ENCODE results near the gene THAP8. TPM values are rescaled to one million over a fixed set of nuclear protein-coding genes. Genes with fewer than 3 reads are reported as not detected.

THAP8 gene
- polyA plus RNA-seq, 1 donor (not counting 4 experiments of a cell fraction or from before 2014, with no cell fraction given): 1.8 TPM

GRCh38 chr19:36003284-36003683, 50.8 kb downstream of the THAP8 start:
- TF ChIP-seq EZH2 (IDR thresholded peaks at IDR 0.05; ENCODE audit: low read length): no peak
- TF ChIP-seq CTCF (optimal IDR thresholded peaks at IDR 0.05 in 1 of 3, IDR thresholded peaks at IDR 0.05 in 1 of 3, conservative IDR thresholded peaks at IDR 0.05 in 1 of 3; ENCODE audit: extremely low read depth in 1 of 3, insufficient read depth in 2 of 3, low read length in 3 of 3): no peak
- no peak overlapping the region for H3K4me2 ChIP-seq (ENCODE audit: control insufficient read depth, extremely low read depth, insufficient read depth, low read depth, low read length)
- H3K27ac ChIP-seq (ENCODE audit: control insufficient read depth, insufficient read depth, low read length): no peak overlapping the region
- FAIRE-seq: no peak
- no peak overlapping the region for H3K9ac ChIP-seq (ENCODE audit: control insufficient read depth, extremely low read depth, insufficient read depth, low read length)
- H4K20me1 ChIP-seq (ENCODE audit: control insufficient read depth, extremely low read depth, insufficient read depth, low read length): no peaks in the 10 kb centered on the region
- H3K79me2 ChIP-seq (ENCODE audit: control insufficient read depth, insufficient read depth, low read length): no peaks in the 10 kb centered on the region
- H3K4me3 ChIP-seq (ENCODE audit: control insufficient read depth in 2 of 3, extremely low read depth in 1 of 3, insufficient read depth in 2 of 3, low read depth in 1 of 3, low read length in 3 of 3): no peak overlapping the region
- no peak for DNase-seq (ENCODE audit: low read depth, low spot score)
- H3K4me1 ChIP-seq (ENCODE audit: control insufficient read depth, extremely low read depth, insufficient read depth, low read length): no peaks in the 10 kb centered on the region
- no peaks in the 10 kb centered on the region for H3K27me3 ChIP-seq (ENCODE audit: control insufficient read depth, extremely low read depth, insufficient read depth, low read length)
- no peaks in the 10 kb centered on the region for H3K9me1 ChIP-seq (ENCODE audit: control insufficient read depth, extremely low read depth, insufficient read depth, low read length)
- H3K36me3 ChIP-seq (ENCODE audit: control insufficient read depth in 2 of 2, extremely low read depth in 1 of 2, insufficient read depth in 2 of 2, low read length in 2 of 2): no peaks in the 10 kb centered on the region
- H3K9me3 ChIP-seq (ENCODE audit: control insufficient read depth, low read depth, low read length): no peaks in the 10 kb centered on the region
- no peak overlapping the region for H2AFZ ChIP-seq (ENCODE audit: control insufficient read depth, low read length)
- dilution Hi-C loops (cut with MboI; ENCODE audit: extremely low pct_ligation_motif_present, low sequenced_read_pairs): no loop called here

- TF ChIP-seq CTCF (optimal IDR thresholded peaks at IDR 0.05 in 1 of 3, IDR thresholded peaks at IDR 0.05 in 1 of 3, conservative IDR thresholded peaks at IDR 0.05 in 1 of 3; ENCODE audit: extremely low read depth in 1 of 3, insufficient read depth in 2 of 3, low read length in 3 of 3) (no peak), EZH2 (IDR thresholded peaks at IDR 0.05; ENCODE audit: low read length) (no peak)
- dilution Hi-C loops (cut with MboI; ENCODE audit: extremely low pct_ligation_motif_present, low sequenced_read_pairs): no loop called here
- no peak for FAIRE-seq
These were observed 52.5 kb downstream of the THAP8 start for GRCh38 chr19:36001605-36002004.

More at GRCh38 chr19:36001605-36002004, 52.5 kb downstream of the THAP8 start:
- Histone ChIP-seq H3K79me2 (ENCODE audit: control insufficient read depth, insufficient read depth, low read length) (peaks cover 4% of the 10 kb centered on the region), H3K9ac (ENCODE audit: control insufficient read depth, extremely low read depth, insufficient read depth, low read length) (no peak overlapping the region), H2AFZ (ENCODE audit: control insufficient read depth, low read length) (no peak overlapping the region), H4K20me1 (ENCODE audit: control insufficient read depth, extremely low read depth, insufficient read depth, low read length) (no peaks in the 10 kb centered on the region), H3K4me2 (ENCODE audit: control insufficient read depth, extremely low read depth, insufficient read depth, low read depth, low read length) (no peak overlapping the region), H3K36me3 (ENCODE audit: control insufficient read depth in 2 of 2, extremely low read depth in 1 of 2, insufficient read depth in 2 of 2, low read length in 2 of 2) (peaks cover 3 to 4% of the 10 kb centered on the region in 2 experiments), H3K4me1 (ENCODE audit: control insufficient read depth, extremely low read depth, insufficient read depth, low read length) (peaks cover 1% of the 10 kb centered on the region), H3K27me3 (ENCODE audit: control insufficient read depth, extremely low read depth, insufficient read depth, low read length) (no peaks in the 10 kb centered on the region), H3K4me3 (ENCODE audit: control insufficient read depth in 2 of 3, extremely low read depth in 1 of 3, insufficient read depth in 2 of 3, low read depth in 1 of 3, low read length in 3 of 3) (no peak overlapping the region), H3K9me1 (ENCODE audit: control insufficient read depth, extremely low read depth, insufficient read depth, low read length) (no peaks in the 10 kb centered on the region), H3K9me3 (ENCODE audit: control insufficient read depth, low read depth, low read length) (no peaks in the 10 kb centered on the region), H3K27ac (ENCODE audit: control insufficient read depth, insufficient read depth, low read length) (no peak overlapping the region)
- no peak for DNase-seq (ENCODE audit: low read depth, low spot score)

All from keratinocyte (primary cell).